ENCODE measurements around the gene ARSI. TPM values are rescaled to one million over a fixed set of nuclear protein-coding genes. Genes with fewer than 3 reads are reported as not detected.

Gene ARSI
- total RNA-seq, 3 donors from 2014 or later = 0.48 to 1.3 (median 0.98) TPM

- Histone ChIP-seq H3K36me3 (no peaks in the 10 kb centered on the region), H3K4me3 (no peak overlapping the region), H3K4me1 (peaks cover 0 to 10% of the 10 kb centered on the region in 2 donors), H3K27ac (peak overlapping the region; percentile 41 to 59), H3K27me3 (no peaks in the 10 kb centered on the region), H3K9me3 (no peaks in the 10 kb centered on the region)
- no peak for TF ChIP-seq POLR2AphosphoS5 (IDR thresholded peaks at IDR 0.05)
- TF ChIP-seq CTCF (IDR thresholded peaks at IDR 0.05) = no peak
- TF ChIP-seq POLR2A (IDR thresholded peaks at IDR 0.05) = no peak
- DNase-seq (ENCODE audit: low spot score in 2 of 2) = no peak
- intact Hi-C loops (cut with DNase I; ENCODE audit: low total_unique reads) = no loop called here
Measured at GRCh38 chr5:150263375-150263775, 39.3 kb downstream of the ARSI start.

- Histone ChIP-seq H3K36me3 (no peaks in the 10 kb centered on the region), H3K27ac (no peak overlapping the region), H3K4me3 (no peak overlapping the region)
Measured at GRCh38 chr5:150262502-150262901, 40.2 kb downstream of the ARSI start.

GRCh38 chr5:150261231-150261630 lies 41.5 kb downstream of the ARSI start:
- intact Hi-C loops (cut with DNase I; ENCODE audit: low total_unique reads) = no loop called here
- no peaks in the 10 kb centered on the region for H3K27me3 ChIP-seq
- no peak for DNase-seq (ENCODE audit: low spot score in 2 of 2)
- TF ChIP-seq CTCF (IDR thresholded peaks at IDR 0.05) = no peak
- peaks cover 0 to 10% of the 10 kb centered on the region in 2 donors for H3K4me1 ChIP-seq
- no peaks in the 10 kb centered on the region for H3K36me3 ChIP-seq
- H3K9me3 ChIP-seq = no peaks in the 10 kb centered on the region
- no peak overlapping the region for H3K27ac ChIP-seq
- H3K4me3 ChIP-seq = no peak overlapping the region

More at GRCh38 chr5:150262502-150262901, 40.2 kb downstream of the ARSI start:
- H3K9me3 ChIP-seq = no peaks in the 10 kb centered on the region
- no peak for DNase-seq (ENCODE audit: low spot score in 2 of 2)
- no peaks in the 10 kb centered on the region for H3K27me3 ChIP-seq
- TF ChIP-seq CTCF (IDR thresholded peaks at IDR 0.05) (no peak), POLR2AphosphoS5 (IDR thresholded peaks at IDR 0.05) (no peak)
- peaks cover 0 to 10% of the 10 kb centered on the region in 2 donors for H3K4me1 ChIP-seq
- intact Hi-C loops (cut with DNase I; ENCODE audit: low total_unique reads) = no loop called here

- intact Hi-C loops (cut with DNase I; ENCODE audit: low total_unique reads) = no loop called here
- TF ChIP-seq CTCF (IDR thresholded peaks at IDR 0.05) (no peak), POLR2AphosphoS5 (IDR thresholded peaks at IDR 0.05) (no peak), POLR2A (IDR thresholded peaks at IDR 0.05) (no peak)
- no peaks in the 10 kb centered on the region for H3K9me3 ChIP-seq
- no peaks in the 10 kb centered on the region for H3K4me1 ChIP-seq
- H3K4me3 ChIP-seq = no peak overlapping the region
- no peaks in the 10 kb centered on the region for H3K27me3 ChIP-seq
- no peaks in the 10 kb centered on the region for H3K36me3 ChIP-seq
- DNase-seq (ENCODE audit: low spot score in 2 of 2) = no peak
- H3K27ac ChIP-seq = no peak overlapping the region
Measured at GRCh38 chr5:150258130-150258529, 44.6 kb downstream of the ARSI start.

- H3K4me1 ChIP-seq = no peaks in the 10 kb centered on the region
- no peak overlapping the region for H3K4me3 ChIP-seq
- no peak overlapping the region for H3K27ac ChIP-seq
- no peak for DNase-seq (ENCODE audit: low spot score in 2 of 2)
- no peaks in the 10 kb centered on the region for H3K27me3 ChIP-seq
- TF ChIP-seq CTCF (IDR thresholded peaks at IDR 0.05) (no peak), POLR2AphosphoS5 (IDR thresholded peaks at IDR 0.05) (no peak), POLR2A (IDR thresholded peaks at IDR 0.05) (no peak)
- H3K9me3 ChIP-seq = no peaks in the 10 kb centered on the region
- H3K36me3 ChIP-seq = no peaks in the 10 kb centered on the region
- intact Hi-C loops (cut with DNase I; ENCODE audit: low total_unique reads) = no loop called here
Measured at GRCh38 chr5:150257424-150257823, 45.3 kb downstream of the ARSI start.
